ENCODE results near the gene MAPK8IP2. TPM values are rescaled to one million over a fixed set of nuclear protein-coding genes. Genes with fewer than 3 reads are reported as not detected.

The MAPK8IP2 gene
- polyA plus RNA-seq, 1 experiment = 0.39 TPM

GRCh38 chr22:50567721-50568252 is 32.8 kb upstream of the MAPK8IP2 start:
- no peak overlapping the region for H3K4me3 ChIP-seq (ENCODE audit: low read depth, low read length)
- POLR2A ChIA-PET = no interaction called here
- CTCF ChIA-PET = no interaction called here
- no peak for TF ChIP-seq CTCF (IDR thresholded peaks at IDR 0.05; ENCODE audit: insufficient read depth, low read depth, low read length)
- no peak for DNase-seq (ENCODE audit: low read depth)
- H3K27me3 ChIP-seq (ENCODE audit: control insufficient read depth, insufficient read depth, low read length) = 0 out of 2 replicates have a peak, but pooled peaks cover 1% of the 10 kb centered on the region
- H3K36me3 ChIP-seq (ENCODE audit: control insufficient read depth, insufficient read depth, low read length) = peaks cover 1% of the 10 kb centered on the region; the same call in 1 of the 2 replicates

- POLR2A ChIA-PET = no interaction called here
- no peak for TF ChIP-seq CTCF (IDR thresholded peaks at IDR 0.05; ENCODE audit: insufficient read depth, low read depth, low read length)
- Histone ChIP-seq H3K27me3 (ENCODE audit: control insufficient read depth, insufficient read depth, low read length) (0 out of 2 replicates have a peak, but pooled peaks cover 1% of the 10 kb centered on the region), H3K4me3 (ENCODE audit: low read depth, low read length) (no peak overlapping the region), H3K36me3 (ENCODE audit: control insufficient read depth, insufficient read depth, low read length) (peaks cover 1% of the 10 kb centered on the region; the same call in 1 of the 2 replicates)
- CTCF ChIA-PET = interaction anchor here (0.9 to 1.7 kb wide), 4 partner anchors 9 to 43 kb away, joined by 3 to 8 read pairs (median 4); partner anchors contain the start of gene SCO2
- DNase-seq (ENCODE audit: low read depth) = no peak
Measured at GRCh38 chr22:50568626-50569025, 32.0 kb upstream of the MAPK8IP2 start.

GRCh38 chr22:50569041-50569459 is 31.5 kb upstream of the MAPK8IP2 start:
- ChIA-PET CTCF (interaction anchor here (0.9 to 1.7 kb wide), 4 partner anchors 8 to 43 kb away, joined by 3 to 8 read pairs (median 4); partner anchors contain the start of gene SCO2), POLR2A (no interaction called here)
- DNase-seq (ENCODE audit: low read depth) = no peak
- Histone ChIP-seq H3K36me3 (ENCODE audit: control insufficient read depth, insufficient read depth, low read length) (peaks cover 1% of the 10 kb centered on the region; the same call in 1 of the 2 replicates), H3K27me3 (ENCODE audit: control insufficient read depth, insufficient read depth, low read length) (0 out of 2 replicates have a peak, but pooled peaks cover 1% of the 10 kb centered on the region), H3K4me3 (ENCODE audit: low read depth, low read length) (no peak overlapping the region)
- TF ChIP-seq CTCF (IDR thresholded peaks at IDR 0.05; ENCODE audit: insufficient read depth, low read depth, low read length) = no peak

GRCh38 chr22:50569896-50570535 is 30.6 kb upstream of the MAPK8IP2 start:
- no peak for TF ChIP-seq CTCF (IDR thresholded peaks at IDR 0.05; ENCODE audit: insufficient read depth, low read depth, low read length)
- Histone ChIP-seq H3K27me3 (ENCODE audit: control insufficient read depth, insufficient read depth, low read length) (no peaks in the 10 kb centered on the region), H3K36me3 (ENCODE audit: control insufficient read depth, insufficient read depth, low read length) (peaks cover 1% of the 10 kb centered on the region; the same call in 1 of the 2 replicates), H3K4me3 (ENCODE audit: low read depth, low read length) (no peak overlapping the region)
- ChIA-PET POLR2A (no interaction called here), CTCF (interaction anchor here (1.6 to 1.7 kb wide), 2 partner anchors 43 to 44 kb away, joined by 3 to 8 read pairs; partner anchors contain the start of gene SCO2)
- no peak for DNase-seq (ENCODE audit: low read depth)

GRCh38 chr22:50570861-50571260 is 29.7 kb upstream of the MAPK8IP2 start:
- Histone ChIP-seq H3K36me3 (ENCODE audit: control insufficient read depth, insufficient read depth, low read length) (peaks cover 1% of the 10 kb centered on the region; the same call in 1 of the 2 replicates), H3K27me3 (ENCODE audit: control insufficient read depth, insufficient read depth, low read length) (no peaks in the 10 kb centered on the region), H3K4me3 (ENCODE audit: low read depth, low read length) (no peak overlapping the region)
- TF ChIP-seq CTCF (IDR thresholded peaks at IDR 0.05; ENCODE audit: insufficient read depth, low read depth, low read length) = no peak
- POLR2A ChIA-PET = no interaction called here
- CTCF ChIA-PET = interaction anchor here (1.6 to 2.7 kb wide), 2 partner anchors 8 to 43 kb away, joined by 3 to 18 read pairs; partner anchors contain the start of gene SYCE3
- no peak for DNase-seq (ENCODE audit: low read depth)

All from BJ (cell line).